HG02763 (cell line): ENCODE data around the gene TACR1.

ENCODE experiments used
- ATAC-seq: cut with Tn5 transposase; IDR thresholded peaks from one replicate; pipeline ENCODE4 v1.9.1; 2021; ENCODE audit warnings: mild to moderate bottlenecking, moderate library complexity; ENCODE audit not compliant: unreplicated experiment

TACR1 gene

GRCh38 chr2:75025216-75025615, 174.1 kb downstream of the TACR1 start:
- no peak for ATAC-seq

GRCh38 chr2:75023666-75024455, 175.5 kb downstream of the TACR1 start:
- no peak for ATAC-seq

GRCh38 chr2:75022516-75022915, 176.8 kb downstream of the TACR1 start:
- no peak for ATAC-seq

- no peak for ATAC-seq
These were observed 177.6 kb downstream of the TACR1 start for GRCh38 chr2:75021672-75022071.

GRCh38 chr2:75020476-75020875, 178.8 kb downstream of the TACR1 start:
- no peak for ATAC-seq

- no peak for ATAC-seq
These were observed 179.5 kb downstream of the TACR1 start for GRCh38 chr2:75019790-75020189.

- no peak for ATAC-seq
These were observed 181.2 kb downstream of the TACR1 start for GRCh38 chr2:75018162-75018561.

- no peak for ATAC-seq
These were observed 187.2 kb downstream of the TACR1 start for GRCh38 chr2:75012080-75012479.

GRCh38 chr2:75010571-75010970, 188.7 kb downstream of the TACR1 start:
- no peak for ATAC-seq

GRCh38 chr2:75007819-75008218, 191.5 kb downstream of the TACR1 start:
- ATAC-seq, result no peak

GRCh38 chr2:75007061-75007460, 192.3 kb downstream of the TACR1 start:
- no peak for ATAC-seq

GRCh38 chr2:75006041-75006440, 193.3 kb downstream of the TACR1 start:
- no peak for ATAC-seq

GRCh38 chr2:75003773-75004172, 195.5 kb downstream of the TACR1 start:
- ATAC-seq, result no peak

- no peak for ATAC-seq
These were observed 196.0 kb downstream of the TACR1 start for GRCh38 chr2:75003276-75003675.

GRCh38 chr2:75002007-75002406, 197.3 kb downstream of the TACR1 start:
- no peak for ATAC-seq

GRCh38 chr2:74999468-74999867, 199.9 kb downstream of the TACR1 start:
- no peak for ATAC-seq
